ENCODE measurements around the gene PRAMEF12.

DNA sequence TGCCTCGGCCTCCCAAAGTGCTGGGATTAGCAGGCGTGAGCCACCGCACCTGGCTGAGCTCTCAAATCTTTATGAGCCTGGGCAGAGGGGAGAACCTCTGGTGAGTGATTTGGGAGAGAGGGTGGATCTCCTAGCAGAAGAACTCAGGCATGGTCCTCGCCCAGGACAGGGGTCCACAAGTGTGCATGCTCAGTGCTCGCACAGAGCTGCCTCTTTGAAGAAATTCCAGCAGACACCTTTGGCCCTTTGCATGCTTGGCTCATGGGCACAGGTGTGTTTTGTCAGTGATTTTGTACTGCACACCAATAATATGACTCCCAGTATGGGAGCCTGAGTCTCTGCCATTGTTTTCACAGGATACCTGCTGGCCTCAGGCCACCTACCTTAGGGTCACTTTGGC lies 11.8 kb upstream of the PRAMEF12 start:
- TF ChIP-seq, protein P1, sequence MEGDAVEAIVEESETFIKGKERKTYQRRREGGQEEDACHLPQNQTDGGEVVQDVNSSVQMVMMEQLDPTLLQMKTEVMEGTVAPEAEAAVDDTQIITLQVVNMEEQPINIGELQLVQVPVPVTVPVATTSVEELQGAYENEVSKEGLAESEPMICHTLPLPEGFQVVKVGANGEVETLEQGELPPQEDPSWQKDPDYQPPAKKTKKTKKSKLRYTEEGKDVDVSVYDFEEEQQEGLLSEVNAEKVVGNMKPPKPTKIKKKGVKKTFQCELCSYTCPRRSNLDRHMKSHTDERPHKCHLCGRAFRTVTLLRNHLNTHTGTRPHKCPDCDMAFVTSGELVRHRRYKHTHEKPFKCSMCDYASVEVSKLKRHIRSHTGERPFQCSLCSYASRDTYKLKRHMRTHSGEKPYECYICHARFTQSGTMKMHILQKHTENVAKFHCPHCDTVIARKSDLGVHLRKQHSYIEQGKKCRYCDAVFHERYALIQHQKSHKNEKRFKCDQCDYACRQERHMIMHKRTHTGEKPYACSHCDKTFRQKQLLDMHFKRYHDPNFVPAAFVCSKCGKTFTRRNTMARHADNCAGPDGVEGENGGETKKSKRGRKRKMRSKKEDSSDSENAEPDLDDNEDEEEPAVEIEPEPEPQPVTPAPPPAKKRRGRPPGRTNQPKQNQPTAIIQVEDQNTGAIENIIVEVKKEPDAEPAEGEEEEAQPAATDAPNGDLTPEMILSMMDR (IDR thresholded peaks at IDR 0.05) = no peak
- no peak for TF ChIP-seq POLR2A (IDR thresholded peaks at IDR 0.05)
